ENCODE results near the gene CCL26.
"Not testable (repeated sequence)": the region's sequence is repeated elsewhere in the genome, so short reads cannot be mapped to it uniquely, and the experiment has no call there.

Gene CCL26

GRCh38 chr7:75789361-75789924 is 17.4 kb upstream of the CCL26 start:
- no peak for DNase-seq

- DNase-seq, result not testable (repeated sequence)
These were observed 16.3 kb upstream of the CCL26 start for GRCh38 chr7:75788154-75788847.

- not testable (repeated sequence) for DNase-seq
These were observed 11.0 kb upstream of the CCL26 start for GRCh38 chr7:75783058-75783457.

GRCh38 chr7:75780647-75781273 is 8.7 kb upstream of the CCL26 start:
- not testable (repeated sequence) for DNase-seq

GRCh38 chr7:75779516-75779915 is 7.5 kb upstream of the CCL26 start:
- DNase-seq, result peak; percentile 37

GRCh38 chr7:75779035-75779434 is 7.0 kb upstream of the CCL26 start:
- not testable (repeated sequence) for DNase-seq

GRCh38 chr7:75776295-75776971 is 4.4 kb upstream of the CCL26 start:
- peak; percentile 78 for DNase-seq

GRCh38 chr7:75773958-75774357 is 1.9 kb upstream of the CCL26 start:
- DNase-seq, result not testable (repeated sequence)

GRCh38 chr7:75771224-75771623 is 787 bp downstream of the CCL26 start:
- peak; percentile 83 for DNase-seq

GRCh38 chr7:75762350-75762917 is 9.6 kb downstream of the CCL26 start:
- DNase-seq, result peak; percentile 63

- not testable (repeated sequence) for DNase-seq
These were observed 10.2 kb downstream of the CCL26 start for GRCh38 chr7:75761801-75762200.

GRCh38 chr7:75758491-75758890 is 13.5 kb downstream of the CCL26 start:
- no peak for DNase-seq

GRCh38 chr7:75757860-75758259 is 14.2 kb downstream of the CCL26 start:
- no peak for DNase-seq

GRCh38 chr7:75756991-75757676 is 14.9 kb downstream of the CCL26 start:
- peak; percentile 45 for DNase-seq

GRCh38 chr7:75756206-75756990 is 15.6 kb downstream of the CCL26 start:
- no peak for DNase-seq

GRCh38 chr7:75743455-75743859 is 28.6 kb downstream of the CCL26 start:
- DNase-seq, result no peak

- DNase-seq, result no peak
These were observed 31.0 kb downstream of the CCL26 start for GRCh38 chr7:75740846-75741497.

GRCh38 chr7:75739796-75740672 is 32.0 kb downstream of the CCL26 start:
- DNase-seq, result no peak

GRCh38 chr7:75738975-75739795 is 32.8 kb downstream of the CCL26 start:
- DNase-seq, result peak; percentile 99

Data from EL (cell line).